HTR-8/SVneo (cell line): Measurements from ENCODE around the gene TTC16.
"Not testable (repeated sequence)": the region's sequence is repeated elsewhere in the genome, so short reads cannot be mapped to it uniquely, and the experiment has no call there.

Source experiments
- DNase-seq: peaks from one replicate; pipeline ENCODE4 v3.0.0; 2011; ENCODE audit warnings: low spot score, mixed read lengths; ENCODE audit not compliant: insufficient read length
- FAIRE-seq: peaks from 2 replicates; lab custom pipeline; 2011; peaks lifted over from hg19 to GRCh38; lab: Jason Lieb, UNC

The TTC16 gene

GRCh38 chr9:127778280-127779135, 62.6 kb downstream of the TTC16 start, which contains the start of gene SH2D3C:
TSS of gene SH2D3C (minus strand) at chr9:127778666. CDS start at chr9:127778627, 39 bp downstream.
- FAIRE-seq, result no peak

GRCh38 chr9:127779136-127779981, 63.5 kb downstream of the TTC16 start:
- no peak for FAIRE-seq
- DNase-seq, result no peak

More at GRCh38 chr9:127778280-127779135, 62.6 kb downstream of the TTC16 start, which contains the start of gene SH2D3C:
- no peak for DNase-seq

GRCh38 chr9:127780126-127780885, 64.4 kb downstream of the TTC16 start:
- FAIRE-seq (no peak), DNase-seq (no peak)

- DNase-seq, FAIRE-seq: not testable (repeated sequence)
These were observed 65.0 kb downstream of the TTC16 start for GRCh38 chr9:127780909-127781308.
